ENCODE results near the gene GSTM5. TPM values are rescaled to one million over a fixed set of nuclear protein-coding genes. Genes with fewer than 3 reads are reported as not detected.
"Not testable (repeated sequence)": the region's sequence is repeated elsewhere in the genome, so short reads cannot be mapped to it uniquely, and the experiment has no call there.

The GSTM5 gene
- total and polyA plus RNA-seq, 2 of the 13 experiments (the other 11 are each of a cell fraction or from before 2014, with no cell fraction given) = not detected

DNA sequence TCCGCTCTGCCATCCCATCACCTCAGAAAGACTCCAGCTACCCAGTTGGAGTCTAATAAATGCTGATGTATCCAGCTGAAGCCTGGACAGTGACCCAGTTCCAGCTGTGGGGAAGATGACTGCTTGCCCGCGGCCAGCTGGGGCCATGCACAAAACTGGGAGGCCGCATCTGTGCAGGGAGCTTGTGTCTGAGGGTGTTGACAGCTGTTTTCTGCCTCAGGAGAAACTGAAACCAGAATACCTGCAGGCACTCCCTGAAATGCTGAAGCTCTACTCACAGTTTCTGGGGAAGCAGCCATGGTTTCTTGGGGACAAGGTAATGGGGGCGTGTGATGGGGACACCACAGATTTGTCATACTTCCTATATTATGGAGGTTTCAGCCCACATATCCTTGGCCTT lies 41.0 kb upstream of the GSTM5 start (continued):
- TF ChIP-seq, protein P1, sequence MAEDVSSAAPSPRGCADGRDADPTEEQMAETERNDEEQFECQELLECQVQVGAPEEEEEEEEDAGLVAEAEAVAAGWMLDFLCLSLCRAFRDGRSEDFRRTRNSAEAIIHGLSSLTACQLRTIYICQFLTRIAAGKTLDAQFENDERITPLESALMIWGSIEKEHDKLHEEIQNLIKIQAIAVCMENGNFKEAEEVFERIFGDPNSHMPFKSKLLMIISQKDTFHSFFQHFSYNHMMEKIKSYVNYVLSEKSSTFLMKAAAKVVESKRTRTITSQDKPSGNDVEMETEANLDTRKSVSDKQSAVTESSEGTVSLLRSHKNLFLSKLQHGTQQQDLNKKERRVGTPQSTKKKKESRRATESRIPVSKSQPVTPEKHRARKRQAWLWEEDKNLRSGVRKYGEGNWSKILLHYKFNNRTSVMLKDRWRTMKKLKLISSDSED (CRISPR knock-in tag; IDR thresholded peaks at IDR 0.05) = no peak
- TF ChIP-seq ZIK1 (CRISPR knock-in tag; IDR thresholded peaks at IDR 0.05; ENCODE audit: borderline replicate concordance, low read depth) (no peak), ARNT (IDR thresholded peaks at IDR 0.05) (no peak)

DNA sequence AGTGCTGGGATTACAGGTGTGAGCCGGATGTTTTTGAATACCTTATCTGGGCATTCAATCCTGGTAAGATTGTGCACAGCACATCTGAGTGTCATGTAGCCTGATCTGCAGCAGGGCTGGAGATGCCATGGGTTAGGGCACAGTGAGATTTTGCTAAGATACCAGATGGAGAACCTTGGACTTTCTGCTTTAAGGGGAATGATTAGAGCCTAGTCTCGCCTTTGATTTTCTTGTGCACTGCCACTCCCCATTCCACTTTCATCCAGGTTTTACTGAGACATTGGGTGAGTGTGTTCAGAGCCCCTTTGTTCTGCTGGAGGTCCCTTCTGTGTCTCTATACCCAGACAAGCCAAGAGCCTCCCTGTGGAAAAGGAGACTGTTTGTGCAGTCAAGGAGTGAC lies 38.2 kb upstream of the GSTM5 start:
- H4K20me1 ChIP-seq (ENCODE audit: insufficient read depth, low read length); H3K79me2 ChIP-seq (ENCODE audit: insufficient read depth, low read length); DNase-seq (ENCODE audit: low spot score); H3K9me3 ChIP-seq (ENCODE audit: low read length); H3K36me3 ChIP-seq (replicated peaks in 1 of 2; ENCODE audit: control insufficient read depth in 1 of 2, insufficient read depth in 2 of 2, low read length in 2 of 2); H3K4me1 ChIP-seq (ENCODE audit: insufficient read depth, low read length); H3K4me2 ChIP-seq (ENCODE audit: low read depth, low read length); H3K9ac ChIP-seq (ENCODE audit: insufficient read depth, low read depth, low read length); H3K27ac ChIP-seq (ENCODE audit: extremely low read length, insufficient read depth, low read length); BruUV-seq (replicated peaks); H3K4me3 ChIP-seq (replicated peaks in 1 of 3; ENCODE audit: insufficient read depth in 1 of 3, low read depth in 2 of 3, low read length in 3 of 3); in situ Hi-C loops (cut with HindIII; ENCODE audit: extremely low pct_ligation_motif_present, low pct_unique_long_range_greater_than_20kb); H3K27me3 ChIP-seq (ENCODE audit: control insufficient read depth in 1 of 2, insufficient read depth in 2 of 2, low read length in 2 of 2); intact Hi-C loops (cut with micrococcal nuclease; ENCODE audit: unreplicated experiment); FAIRE-seq; ATAC-seq; CTCF ChIA-PET (ENCODE audit: low intra/inter-chr PET ratio, low total read pairs); H2AFZ ChIP-seq (ENCODE audit: low read length); POLR2A ChIA-PET: not testable (repeated sequence)
- 88% methylated on average over 2 of the region's 2 CpGs for WGBS (ENCODE audit: low lambda C conversion rate)

DNA sequence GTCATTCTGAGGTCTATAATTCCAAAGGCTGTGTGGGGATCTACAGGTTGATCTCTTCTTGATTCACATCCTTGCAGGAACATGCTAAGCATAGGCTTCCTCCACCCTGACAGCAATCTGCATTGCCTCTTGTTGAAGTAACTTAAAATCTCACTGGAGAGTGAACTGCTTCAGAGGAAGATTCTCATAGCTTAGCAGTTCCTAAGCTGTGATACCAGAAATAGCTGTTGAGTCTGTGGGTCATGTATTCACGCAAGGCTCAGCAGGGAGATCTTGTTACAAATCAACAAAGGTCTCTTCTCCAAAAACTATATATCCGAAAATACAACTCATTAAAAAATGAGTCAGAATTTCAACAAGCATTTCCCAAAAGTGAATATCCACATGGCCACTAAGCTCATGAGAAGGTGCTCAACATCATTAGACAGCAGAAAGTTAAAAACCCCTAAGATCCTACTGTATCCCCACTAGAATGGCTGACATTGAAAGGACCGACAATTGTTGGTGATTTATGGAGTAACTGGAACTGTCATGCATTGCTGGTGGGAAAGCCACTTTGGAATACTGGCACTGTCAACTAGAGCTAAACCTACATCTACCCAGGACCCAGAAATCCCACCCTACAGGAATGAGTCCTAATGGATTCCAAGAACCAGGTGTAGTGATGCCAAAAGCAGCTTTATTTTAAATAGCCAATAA lies 35.2 kb upstream of the GSTM5 start:
- POLR2A ChIA-PET = not testable (repeated sequence)

More for the DNA sequence above, 35.2 kb upstream of the GSTM5 start:
- H3K4me3 ChIP-seq (replicated peaks in 1 of 3; ENCODE audit: insufficient read depth in 1 of 3, low read depth in 2 of 3, low read length in 3 of 3); H3K4me2 ChIP-seq (ENCODE audit: low read depth, low read length); H2AFZ ChIP-seq (ENCODE audit: low read length); H4K20me1 ChIP-seq (ENCODE audit: insufficient read depth, low read length); CTCF ChIA-PET (ENCODE audit: low intra/inter-chr PET ratio, low total read pairs); H3K27ac ChIP-seq (ENCODE audit: extremely low read length, insufficient read depth, low read length); BruUV-seq (replicated peaks); H3K9ac ChIP-seq (ENCODE audit: insufficient read depth, low read depth, low read length); FAIRE-seq; H3K9me3 ChIP-seq (ENCODE audit: low read length); H3K36me3 ChIP-seq (replicated peaks in 1 of 2; ENCODE audit: control insufficient read depth in 1 of 2, insufficient read depth in 2 of 2, low read length in 2 of 2); H3K79me2 ChIP-seq (ENCODE audit: insufficient read depth, low read length); H3K27me3 ChIP-seq (ENCODE audit: control insufficient read depth in 1 of 2, insufficient read depth in 2 of 2, low read length in 2 of 2); in situ Hi-C loops (cut with HindIII; ENCODE audit: extremely low pct_ligation_motif_present, low pct_unique_long_range_greater_than_20kb); H3K4me1 ChIP-seq (ENCODE audit: insufficient read depth, low read length); DNase-seq (ENCODE audit: low spot score); intact Hi-C loops (cut with micrococcal nuclease; ENCODE audit: unreplicated experiment); ATAC-seq: not testable (repeated sequence)
- WGBS (ENCODE audit: low lambda C conversion rate) = 79% methylated on average over 2 of the region's 3 CpGs

Measured in HepG2 (cell line).